HepG2 (cell line): Measurements from ENCODE around the gene LSM14B. TPM values are rescaled to one million over a fixed set of nuclear protein-coding genes. Genes with fewer than 3 reads are reported as not detected.

Source experiments
- AGO1 ChIP-seq: fragments of 200-400 bp; formaldehyde crosslinking; IDR thresholded peaks from 2 replicates; pipeline ENCODE4 v1.6.1; 2017; ENCODE audit warnings: mild to moderate bottlenecking, low read depth, low read length, moderate library complexity; ENCODE audit not compliant: poor library complexity, severe bottlenecking
- DPF2 ChIP-seq: sonication (generic); formaldehyde crosslinking; IDR thresholded peaks from 2 replicates; pipeline ENCODE4 v1.4.0; 2020; ENCODE audit warnings: mild to moderate bottlenecking, low read depth, missing genetic modification reagents, borderline replicate concordance
- ETV5 ChIP-seq: IDR thresholded peaks from 2 replicates; pipeline ENCODE4 v1.6.1; 2018; ENCODE audit warnings: missing biosample characterization, missing genetic modification reagents, inconsistent platforms, borderline replicate concordance
- FOXM1 ChIP-seq: sonication (generic); formaldehyde crosslinking; IDR thresholded peaks from 2 replicates; pipeline ENCODE4 v1.5.0; 2020; ENCODE audit warnings: missing genetic modification reagents
- HNF4A ChIP-seq: sonication (generic); formaldehyde crosslinking; IDR thresholded peaks from 2 replicates; pipeline ENCODE4 v1.4.0; 2020; ENCODE audit warnings: missing genetic modification reagents
- KLF12 ChIP-seq: sonication (generic); formaldehyde crosslinking; IDR thresholded peaks from 2 replicates; pipeline ENCODE4 v1.4.0; 2020; ENCODE audit warnings: missing genetic modification reagents, borderline replicate concordance
- MED13 ChIP-seq: sonication (generic); formaldehyde crosslinking; IDR thresholded peaks from 2 replicates; pipeline ENCODE4 v1.5.0; 2020; ENCODE audit warnings: missing genetic modification reagents
- MYNN ChIP-seq: sonication (generic); formaldehyde crosslinking; IDR thresholded peaks from 2 replicates; pipeline ENCODE4 v1.4.0; 2020; ENCODE audit warnings: mild to moderate bottlenecking, low read depth, missing genetic modification reagents
- NFKB2 ChIP-seq: sonication (generic); formaldehyde crosslinking; IDR thresholded peaks from 2 replicates; pipeline ENCODE4 v1.4.0; 2020; ENCODE audit warnings: missing genetic modification reagents, borderline replicate concordance
- NONO ChIP-seq, 2 experiments: fragments of 450-650 bp in 1 of 2; sonication (generic) in 1 of 2; formaldehyde crosslinking in 1 of 2; IDR thresholded peaks in 1 of 2; conservative IDR thresholded peaks in 1 of 2; 2 replicates each; pipeline versions ENCODE4 v1.6.1 to v1.8.0; 2017 to 2022; ENCODE audit warnings: mild to moderate bottlenecking in 1 of 2, missing genetic modification reagents in 1 of 2, moderate library complexity in 1 of 2
- SOX6 ChIP-seq, 2 experiments: fragments of 450-650 bp in 1 of 2; sonication (generic) in 1 of 2; formaldehyde crosslinking in 1 of 2; IDR thresholded peaks; 2 replicates each; pipeline versions ENCODE4 v1.4.0 to v1.6.1; 2017 to 2020; ENCODE audit warnings: antibody characterized with exemption in 1 of 2, mild to moderate bottlenecking in 1 of 2, missing genetic modification reagents in 1 of 2
- SP4 ChIP-seq: sonication (generic); formaldehyde crosslinking; IDR thresholded peaks from 2 replicates; pipeline ENCODE4 v1.8.1; 2023; ENCODE audit warnings: mild to moderate bottlenecking, missing genetic modification reagents
- ZKSCAN1 ChIP-seq: fragments of 150-350 bp; IDR thresholded peaks from 2 replicates; pipeline ENCODE4 v1.6.1; 2014; ENCODE audit warnings: low read length
- ZNF10 ChIP-seq: sonication (generic); formaldehyde crosslinking; IDR thresholded peaks from 2 replicates; pipeline ENCODE4 v1.4.0; 2020; ENCODE audit warnings: mild to moderate bottlenecking, low read depth, missing genetic modification reagents, borderline replicate concordance
- ZNF124 ChIP-seq: sonication (generic); formaldehyde crosslinking; IDR thresholded peaks from 2 replicates; pipeline ENCODE4 v1.4.0; 2020; ENCODE audit warnings: missing genetic modification reagents
- ZNF260 ChIP-seq: sonication (generic); formaldehyde crosslinking; IDR thresholded peaks from 2 replicates; pipeline ENCODE4 v1.4.0; 2020; ENCODE audit warnings: missing genetic modification reagents, low read depth, mild to moderate bottlenecking, borderline replicate concordance
- ZNF33B ChIP-seq: sonication (generic); formaldehyde crosslinking; IDR thresholded peaks from 2 replicates; pipeline ENCODE4 v1.5.1; 2020; ENCODE audit warnings: mild to moderate bottlenecking, missing genetic modification reagents
- ZNF343 ChIP-seq: sonication (generic); formaldehyde crosslinking; IDR thresholded peaks from 2 replicates; pipeline ENCODE4 v1.4.0; 2020; ENCODE audit warnings: mild to moderate bottlenecking, missing genetic modification reagents
- ZNF703 ChIP-seq: sonication (generic); formaldehyde crosslinking; IDR thresholded peaks from 2 replicates; pipeline ENCODE4 v1.5.1; 2020; ENCODE audit warnings: missing genetic modification reagents, mild to moderate bottlenecking, moderate library complexity, borderline replicate concordance
- ZNF768 ChIP-seq: sonication (generic); formaldehyde crosslinking; IDR thresholded peaks from 2 replicates; pipeline ENCODE4 v1.4.0; 2020; ENCODE audit warnings: missing genetic modification reagents
- ZNF773 ChIP-seq: sonication (generic); formaldehyde crosslinking; IDR thresholded peaks from 2 replicates; pipeline ENCODE4 v1.4.0; 2020; ENCODE audit warnings: missing genetic modification reagents, borderline replicate concordance
- ZSCAN12 ChIP-seq: sonication (generic); formaldehyde crosslinking; IDR thresholded peaks from 2 replicates; pipeline ENCODE4 v1.9.0; 2021; ENCODE audit warnings: mild to moderate bottlenecking, missing genetic modification reagents
- polyA plus RNA-seq, 8 experiments: library from polyadenylated mRNA; depleted of rRNA in 3 of 8; stranded (reverse) in 7 of 8; unstranded in 1 of 8; fragments of >200 nt; fragmentation: Illumina TruSeq in 4 of 8; extraction: Trizol in 4 of 8; gene quantifications; 2 replicates each; pipeline versions ENCODE4 v1.2.1 to v1.2.3, GENCODE V29; 2011 to 2016; ENCODE audit warnings: low read depth in 4 of 8, missing spikeins in 1 of 8, mixed read lengths in 1 of 8; ENCODE audit not compliant: insufficient read depth in 1 of 8
- total RNA-seq, 5 experiments: library from RNA; depleted of rRNA; stranded (reverse); fragments of >200 nt; fragmentation: Illumina TruSeq; extraction: Trizol; gene quantifications; 2 replicates each; pipeline ENCODE4 v1.2.3, GENCODE V29; 2016; ENCODE audit warnings: low read depth in 1 of 5
- TF ChIP-seq, protein P1 (sequence below), 2 experiments: sonication (generic) in 1 of 2; formaldehyde crosslinking in 1 of 2; IDR thresholded peaks; 2 replicates each; pipeline versions ENCODE4 v1.6.1 to v1.9.0; 2014 to 2022; ENCODE audit warnings: antibody characterized with exemption in 1 of 2, borderline replicate concordance in 1 of 2, inconsistent platforms in 1 of 2, low read depth in 1 of 2, missing genetic modification reagents in 1 of 2

LSM14B gene
- total and polyA plus RNA-seq, 2 of the 13 experiments (the other 11 are each of a cell fraction or from before 2014, with no cell fraction given): 43.3 to 79.2 TPM

DNA sequence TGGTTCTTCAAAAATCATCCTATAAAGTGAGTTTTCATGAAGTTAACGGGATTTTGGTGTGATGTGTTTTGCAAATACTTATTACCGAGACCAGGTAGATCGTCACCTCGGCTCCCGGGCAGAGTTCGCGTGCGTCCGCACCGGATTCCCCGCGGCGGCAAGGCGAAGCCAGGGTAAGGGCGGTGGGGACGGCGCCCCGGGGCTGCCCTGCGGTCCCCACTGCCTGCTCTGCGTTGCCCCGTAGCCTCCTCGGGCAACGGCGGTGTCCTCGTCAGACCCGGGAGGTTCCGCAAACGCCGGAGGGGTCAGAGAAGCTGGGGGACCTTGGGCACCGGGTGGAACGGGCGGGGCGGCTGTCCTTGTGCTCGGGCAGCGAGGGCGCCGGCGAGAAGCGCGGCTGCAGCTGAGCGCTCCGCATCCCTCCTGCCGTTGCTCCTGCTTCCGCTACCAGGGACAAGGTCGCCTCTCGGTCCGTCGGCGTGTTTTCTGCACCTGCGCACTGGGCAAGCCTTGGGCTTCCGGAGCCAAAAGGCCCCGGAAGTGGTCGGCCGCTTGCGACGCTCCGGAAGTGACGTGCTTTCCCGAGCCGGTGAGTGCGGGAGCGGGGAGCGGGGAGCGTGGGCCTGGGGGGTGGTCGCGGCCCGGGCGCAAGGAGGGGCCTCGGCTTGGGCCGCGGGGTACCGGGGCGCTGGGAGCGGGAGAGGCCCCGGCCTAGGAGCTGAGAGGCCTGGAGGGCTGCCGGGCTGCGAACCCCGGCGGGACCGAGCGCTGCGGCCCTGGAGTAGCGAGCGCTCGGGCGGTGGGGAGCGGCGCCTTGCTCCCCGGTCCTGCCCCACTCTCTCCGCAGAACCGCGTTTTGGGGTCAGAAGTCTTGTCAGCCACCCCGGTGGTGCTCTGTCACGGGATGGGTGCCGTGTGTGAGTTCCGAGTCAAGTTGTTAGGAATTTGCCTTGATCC is 60.5 kb downstream of the LSM14B start, which contains the start of gene MTG2 (continued):
- TF ChIP-seq NONO (IDR thresholded peaks at IDR 0.05) (no peak), NONO (CRISPR knock-in tag; conservative IDR thresholded peaks at IDR 0.05) (peak; percentile 100), ZSCAN12 (CRISPR knock-in tag) (peak; percentile 93), KLF12 (CRISPR knock-in tag) (peak; percentile 95), ZNF10 (CRISPR knock-in tag) (no peak), ETV5 (CRISPR knock-in tag) (peak; percentile 97), ZNF703 (no peak; the same call in 1 of the 2 replicates), MYNN (CRISPR knock-in tag) (peak; percentile 63), ZNF260 (CRISPR knock-in tag) (peak; percentile 95; the same call in 1 of the 2 replicates), NFKB2 (CRISPR knock-in tag) (peak; percentile 99), SP4 (CRISPR knock-in tag) (peak; percentile 76), ZNF773 (CRISPR knock-in tag) (peak; percentile 93; the same call in 1 of the 2 replicates), SOX6 (IDR thresholded peaks at IDR 0.05) (no peak), SOX6 (CRISPR knock-in tag; IDR thresholded peaks at IDR 0.05) (peak; percentile 83), ZNF124 (CRISPR knock-in tag) (peak; percentile 98), DPF2 (CRISPR knock-in tag) (no peak), HNF4A (CRISPR knock-in tag) (peak; percentile 71), ZNF33B (CRISPR knock-in tag) (peak; percentile 97), ZKSCAN1 (no peak), FOXM1 (CRISPR knock-in tag) (peak; percentile 92), ZNF343 (CRISPR knock-in tag) (peak; percentile 93; the same call in 1 of the 2 replicates), ZNF768 (peak; percentile 87), MED13 (CRISPR knock-in tag) (peak; percentile 96), AGO1 (peak; percentile 95)
- TF ChIP-seq, protein P1, sequence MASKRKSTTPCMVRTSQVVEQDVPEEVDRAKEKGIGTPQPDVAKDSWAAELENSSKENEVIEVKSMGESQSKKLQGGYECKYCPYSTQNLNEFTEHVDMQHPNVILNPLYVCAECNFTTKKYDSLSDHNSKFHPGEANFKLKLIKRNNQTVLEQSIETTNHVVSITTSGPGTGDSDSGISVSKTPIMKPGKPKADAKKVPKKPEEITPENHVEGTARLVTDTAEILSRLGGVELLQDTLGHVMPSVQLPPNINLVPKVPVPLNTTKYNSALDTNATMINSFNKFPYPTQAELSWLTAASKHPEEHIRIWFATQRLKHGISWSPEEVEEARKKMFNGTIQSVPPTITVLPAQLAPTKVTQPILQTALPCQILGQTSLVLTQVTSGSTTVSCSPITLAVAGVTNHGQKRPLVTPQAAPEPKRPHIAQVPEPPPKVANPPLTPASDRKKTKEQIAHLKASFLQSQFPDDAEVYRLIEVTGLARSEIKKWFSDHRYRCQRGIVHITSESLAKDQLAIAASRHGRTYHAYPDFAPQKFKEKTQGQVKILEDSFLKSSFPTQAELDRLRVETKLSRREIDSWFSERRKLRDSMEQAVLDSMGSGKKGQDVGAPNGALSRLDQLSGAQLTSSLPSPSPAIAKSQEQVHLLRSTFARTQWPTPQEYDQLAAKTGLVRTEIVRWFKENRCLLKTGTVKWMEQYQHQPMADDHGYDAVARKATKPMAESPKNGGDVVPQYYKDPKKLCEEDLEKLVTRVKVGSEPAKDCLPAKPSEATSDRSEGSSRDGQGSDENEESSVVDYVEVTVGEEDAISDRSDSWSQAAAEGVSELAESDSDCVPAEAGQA (IDR thresholded peaks at IDR 0.05; ENCODE audit: low read depth): peak; percentile 93
- TF ChIP-seq, protein P1 (CRISPR knock-in tag; IDR thresholded peaks at IDR 0.05; ENCODE audit: borderline replicate concordance): peak; percentile 97
